Upper lobe of left lung (tissue), 4 donors: ENCODE results near the gene PAPOLG.

Source experiments
- CTCF ChIP-seq, 6 experiments: fragments of 450-650 bp in 4 of 6; fragments of 200-600 bp in 2 of 6; sonication (generic) in 2 of 6; IDR thresholded peaks; one replicate each; pipeline ENCODE4 v1.5.1; 2016 to 2019; ENCODE audit warnings: antibody characterized with exemption in 6 of 6
- EP300 ChIP-seq, 4 donors: sonication (generic); formaldehyde crosslinking; IDR thresholded peaks; one replicate each; pipeline ENCODE4 v1.5.1; 2017; ENCODE audit warnings: antibody characterized with exemption in 4 of 4, control low read depth in 2 of 4
- POLR2AphosphoS5 ChIP-seq, 2 donors: sonication (generic); formaldehyde crosslinking; IDR thresholded peaks; one replicate each; pipeline ENCODE4 v1.5.1; 2017; ENCODE audit warnings: antibody characterized with exemption in 2 of 2

- TF ChIP-seq CTCF (IDR thresholded peaks at IDR 0.05) (no peak), POLR2AphosphoS5 (IDR thresholded peaks at IDR 0.05) (no peak), EP300 (IDR thresholded peaks at IDR 0.05) (no peak)
These were observed 67.7 kb downstream of the PAPOLG start for GRCh38 chr2:60823694-60824305.
